Occipital lobe (tissue), 2 donors: Measurements from ENCODE around the gene RCAN2. TPM values are rescaled to one million over a fixed set of nuclear protein-coding genes. Genes with fewer than 3 reads are reported as not detected.

Experiments used
- DNase-seq: peaks from one replicate; lab custom pipeline; 2025; lab: John Stamatoyannopoulos, UW
- total RNA-seq: library from RNA; depleted of rRNA; stranded (reverse); fragments of >200 nt; gene quantifications from one replicate; pipeline ENCODE4 v1.2.3, GENCODE V29; 2014

The RCAN2 gene
- total RNA-seq, 1 donor from 2014 or later = 7.0 TPM

GRCh38 chr6:46262928-46263706 is 228.1 kb downstream of the RCAN2 start:
- DNase-seq = no peak

GRCh38 chr6:46258249-46258648 is 233.0 kb downstream of the RCAN2 start:
- no peak for DNase-seq

GRCh38 chr6:46255528-46255927 is 235.7 kb downstream of the RCAN2 start:
- DNase-seq = no peak

GRCh38 chr6:46254946-46255345 is 236.3 kb downstream of the RCAN2 start:
- no peak for DNase-seq

- no peak for DNase-seq
These were observed 236.9 kb downstream of the RCAN2 start for GRCh38 chr6:46254331-46254730.

GRCh38 chr6:46251583-46252339 is 239.5 kb downstream of the RCAN2 start:
- DNase-seq = no peak

- no peak for DNase-seq
These were observed 243.1 kb downstream of the RCAN2 start for GRCh38 chr6:46248143-46248542.

- DNase-seq = no peak
These were observed 244.5 kb downstream of the RCAN2 start for GRCh38 chr6:46246727-46247126.

GRCh38 chr6:46246081-46246480 is 245.2 kb downstream of the RCAN2 start:
- DNase-seq = no peak

GRCh38 chr6:46244670-46245069 is 246.6 kb downstream of the RCAN2 start:
- no peak for DNase-seq

GRCh38 chr6:46243754-46244153 is 247.5 kb downstream of the RCAN2 start:
- no peak for DNase-seq

- DNase-seq = no peak
These were observed 248.3 kb downstream of the RCAN2 start for GRCh38 chr6:46242921-46243320.

GRCh38 chr6:46240866-46241565 is 250.2 kb downstream of the RCAN2 start:
- no peak for DNase-seq

- DNase-seq = no peak
These were observed 254.5 kb downstream of the RCAN2 start for GRCh38 chr6:46236752-46237151.

- DNase-seq = no peak
These were observed 256.0 kb downstream of the RCAN2 start for GRCh38 chr6:46235242-46235641.

- DNase-seq = no peak
These were observed 256.5 kb downstream of the RCAN2 start for GRCh38 chr6:46234700-46235099.

- DNase-seq = no peak
These were observed 257.1 kb downstream of the RCAN2 start for GRCh38 chr6:46234156-46234556.

GRCh38 chr6:46233129-46233528 is 258.1 kb downstream of the RCAN2 start:
- no peak for DNase-seq

- DNase-seq = no peak
These were observed 269.0 kb downstream of the RCAN2 start for GRCh38 chr6:46222286-46222685.

- DNase-seq = no peak
These were observed 269.9 kb downstream of the RCAN2 start for GRCh38 chr6:46221222-46221793.

GRCh38 chr6:46220352-46221221 is 270.7 kb downstream of the RCAN2 start:
- DNase-seq = no peak
